ENCODE data around the gene LDLRAD4.

- TF ChIP-seq CTCF (IDR thresholded peaks at IDR 0.05) (no peak), REST (IDR thresholded peaks at IDR 0.05; ENCODE audit: low read depth, low read length) (no peak), RCOR1 (IDR thresholded peaks at IDR 0.05; ENCODE audit: low read length) (no peak), NFIC (IDR thresholded peaks at IDR 0.05; ENCODE audit: borderline replicate concordance) (peak; percentile 73), JUND (IDR thresholded peaks at IDR 0.05) (peak; percentile 74), FOXJ3 (CRISPR knock-in tag; IDR thresholded peaks at IDR 0.05) (no peak), POLR2AphosphoS5 (IDR thresholded peaks at IDR 0.05; ENCODE audit: low read depth, low read length) (no peak; the same call in 1 of the 2 replicates), ELF1 (IDR thresholded peaks at IDR 0.05) (no peak), FOSL2 (IDR thresholded peaks at IDR 0.05; ENCODE audit: borderline replicate concordance, low read depth) (peak; percentile 83), USF1 (IDR thresholded peaks at IDR 0.05; ENCODE audit: borderline replicate concordance, low read depth) (no peak), PBX3 (IDR thresholded peaks at IDR 0.05) (peak; percentile 86), IRF3 (IDR thresholded peaks at IDR 0.05; ENCODE audit: low read depth, low read length) (no peak), TEAD4 (IDR thresholded peaks at IDR 0.05; ENCODE audit: borderline replicate concordance, insufficient read depth) (peak; percentile 27; the same call in 1 of the 2 replicates)
These were observed 217.2 kb downstream of the LDLRAD4 start for GRCh38 chr18:13435586-13436333.

All from SK-N-SH (cell line).